ENCODE data around the gene RUVBL2.
"Not testable (repeated sequence)": the region's sequence is repeated elsewhere in the genome, so short reads cannot be mapped to it uniquely, and the experiment has no call there.

GRCh38 chr19:49049011-49049410 lies 55.3 kb downstream of the RUVBL2 start, which contains the start of gene CGB8:
- not testable (repeated sequence) for TF ChIP-seq CTCF (IDR thresholded peaks at IDR 0.05 in 2 of 3, conservative IDR thresholded peaks at IDR 0.05 in 1 of 3; ENCODE audit: borderline replicate concordance in 1 of 3, insufficient read depth in 1 of 3, low read depth in 2 of 3, low read length in 2 of 3); ZBTB33 (IDR thresholded peaks at IDR 0.05; ENCODE audit: extremely low read depth, insufficient replicate concordance, low read length); YY1 (IDR thresholded peaks at IDR 0.05; ENCODE audit: extremely low read depth, insufficient replicate concordance, low read depth, low read length); POLR2AphosphoS5 (IDR thresholded peaks at IDR 0.05; ENCODE audit: low read depth, low read length); POLR2A (IDR thresholded peaks at IDR 0.05; ENCODE audit: borderline replicate concordance, extremely low read depth, insufficient read depth, insufficient read length); SP1 (IDR thresholded peaks at IDR 0.05; ENCODE audit: low read depth); EGR1 (IDR thresholded peaks at IDR 0.05; ENCODE audit: low read depth)
